Iris pigment epithelial cell (primary cell): ENCODE measurements around the gene ARPC1A.
"Not testable (repeated sequence)": the region's sequence is repeated elsewhere in the genome, so short reads cannot be mapped to it uniquely, and the experiment has no call there.

Experiments
- DNase-seq: peaks from one replicate; pipeline ENCODE4 v3.0.0-alpha.2; 2011; ENCODE audit warnings: low read depth

ARPC1A gene

GRCh38 chr7:99325592-99326407 is at the start of gene ARPC1A:
Gene ARPC1A, plus strand, starts transcription at chr7:99325898. Its CDS starts 7,456 bp downstream, at chr7:99333354.
- peak; percentile 94 for DNase-seq

- no peak for DNase-seq
Measured at GRCh38 chr7:99278180-99278579, 47.5 kb upstream of the ARPC1A start.

DNA sequence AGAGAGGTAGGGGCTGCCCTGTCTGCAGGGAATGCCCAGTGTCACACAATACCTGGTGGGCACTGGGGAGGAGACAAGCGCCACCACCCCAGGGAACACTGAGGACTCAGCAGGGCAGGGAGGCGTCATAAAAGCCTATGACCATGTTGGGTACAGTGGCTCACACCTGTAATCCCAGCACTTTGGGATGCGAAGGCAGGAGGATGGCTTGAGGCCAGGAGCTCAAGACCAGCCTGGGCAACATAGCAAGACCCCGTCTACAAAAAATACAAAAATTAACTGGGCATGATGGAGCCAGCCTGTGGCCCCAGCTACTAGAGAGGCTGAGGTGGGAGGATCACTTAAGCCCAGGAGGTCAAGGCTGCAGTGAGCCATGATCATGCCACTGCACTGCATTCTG is 41.5 kb upstream of the ARPC1A start:
- not testable (repeated sequence) for DNase-seq

DNA sequence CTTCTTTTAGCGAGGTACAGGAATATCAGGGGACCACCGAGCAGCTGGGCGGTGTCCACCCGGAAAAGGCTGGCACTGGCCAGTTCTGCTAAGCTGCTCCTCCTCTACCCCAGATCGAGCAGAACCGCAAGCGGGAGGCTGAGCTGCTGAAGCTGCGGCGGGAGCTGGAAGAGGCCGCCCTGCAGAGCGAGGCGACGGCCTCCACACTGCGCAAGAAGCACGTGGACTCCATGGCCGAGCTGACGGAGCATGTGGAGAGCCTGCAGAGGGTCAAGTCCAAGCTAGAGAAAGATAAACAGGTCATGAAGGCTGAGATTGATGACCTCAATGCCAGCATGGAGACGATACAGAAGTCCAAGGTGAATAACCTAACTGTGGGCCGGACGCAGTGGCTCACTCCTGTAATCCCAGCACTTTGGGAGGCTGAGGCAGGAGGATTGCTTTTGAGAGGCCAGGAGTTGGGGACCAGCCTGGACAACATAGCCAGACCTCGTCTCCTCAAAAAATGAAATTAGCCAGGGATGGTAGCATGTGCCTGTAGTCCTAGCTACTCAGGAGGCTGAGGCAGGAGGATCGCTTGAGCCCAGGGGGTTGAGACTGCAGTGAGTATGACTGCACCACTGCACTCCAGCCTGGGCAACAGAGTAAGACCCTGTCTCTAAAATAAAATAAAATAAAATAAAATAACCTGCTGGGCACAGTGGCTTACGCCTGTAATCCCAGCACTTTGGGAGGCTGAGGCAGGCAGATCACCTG is 37.7 kb upstream of the ARPC1A start:
- DNase-seq = no peak

GRCh38 chr7:99289185-99289584 is 36.5 kb upstream of the ARPC1A start:
- no peak for DNase-seq

GRCh38 chr7:99290148-99290547 is 35.5 kb upstream of the ARPC1A start:
- DNase-seq = not testable (repeated sequence)

GRCh38 chr7:99290980-99291607 is 34.6 kb upstream of the ARPC1A start:
- no peak for DNase-seq

DNA sequence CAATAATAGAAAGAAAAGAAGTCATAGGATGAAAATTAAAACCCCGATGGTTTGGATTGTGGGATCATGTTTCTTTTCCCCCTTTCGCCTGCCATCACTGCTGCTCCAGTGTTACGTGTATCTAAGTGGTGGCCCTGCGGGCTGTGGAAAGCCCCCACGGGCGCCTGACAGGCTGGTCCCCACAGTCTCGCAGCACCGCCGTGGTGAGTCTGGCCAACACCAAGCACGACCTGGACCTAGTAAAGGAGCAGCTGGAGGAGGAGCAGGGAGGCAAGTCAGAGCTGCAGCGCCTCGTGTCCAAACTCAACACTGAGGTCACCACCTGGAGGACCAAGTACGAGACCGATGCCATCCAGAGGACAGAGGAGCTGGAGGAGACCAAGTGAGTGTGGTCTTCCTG is 33.6 kb upstream of the ARPC1A start:
- DNase-seq = no peak

GRCh38 chr7:99293167-99293566 is 32.5 kb upstream of the ARPC1A start:
- DNase-seq = no peak

GRCh38 chr7:99293650-99294049 is 32.0 kb upstream of the ARPC1A start:
- DNase-seq = no peak

GRCh38 chr7:99296471-99296870 is 29.2 kb upstream of the ARPC1A start:
- no peak for DNase-seq

GRCh38 chr7:99301496-99301895 is 24.2 kb upstream of the ARPC1A start:
- no peak for DNase-seq

GRCh38 chr7:99305473-99306260 is 20.0 kb upstream of the ARPC1A start:
- no peak for DNase-seq

GRCh38 chr7:99308461-99309074 is 17.1 kb upstream of the ARPC1A start:
- peak; percentile 31 for DNase-seq

DNA sequence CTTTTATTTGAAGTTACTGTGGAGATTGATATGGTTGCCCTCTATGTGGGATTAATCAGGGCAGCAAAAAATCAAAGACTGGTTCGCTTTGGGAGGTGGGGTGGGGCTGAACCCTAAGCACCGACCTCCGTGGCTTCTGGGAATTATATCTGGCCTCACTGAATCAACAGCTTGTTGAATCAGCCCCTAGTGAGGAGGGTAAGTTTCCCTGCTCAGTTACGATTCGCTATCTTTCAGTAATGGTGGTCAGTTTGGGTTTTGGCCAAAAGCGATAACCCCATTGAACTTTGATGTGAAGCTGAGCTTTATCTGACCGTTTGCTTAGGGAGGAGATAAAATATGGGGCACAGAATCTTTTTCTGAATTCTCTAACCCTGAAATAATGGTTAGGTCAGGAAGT is 16.6 kb upstream of the ARPC1A start:
- no peak for DNase-seq

DNA sequence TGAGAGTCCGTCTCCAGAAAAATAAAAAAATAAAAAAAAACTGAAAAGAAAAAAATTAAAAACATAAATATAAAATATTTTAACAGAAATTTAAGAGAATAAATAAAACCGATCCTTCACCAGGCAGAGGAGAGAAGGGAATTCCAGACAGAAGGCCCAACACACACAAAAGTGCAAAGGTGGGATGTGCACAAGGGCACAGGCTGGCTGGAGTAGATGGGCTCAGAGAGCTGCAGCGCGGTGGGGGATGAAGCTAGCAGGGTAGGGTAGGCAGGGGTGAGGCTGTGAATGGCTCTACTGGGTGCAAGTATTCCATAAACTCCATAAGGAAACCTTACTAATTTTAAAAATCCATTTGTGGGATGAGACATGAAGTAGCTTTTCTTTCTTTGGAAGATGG is 15.7 kb upstream of the ARPC1A start:
- no peak for DNase-seq

DNA sequence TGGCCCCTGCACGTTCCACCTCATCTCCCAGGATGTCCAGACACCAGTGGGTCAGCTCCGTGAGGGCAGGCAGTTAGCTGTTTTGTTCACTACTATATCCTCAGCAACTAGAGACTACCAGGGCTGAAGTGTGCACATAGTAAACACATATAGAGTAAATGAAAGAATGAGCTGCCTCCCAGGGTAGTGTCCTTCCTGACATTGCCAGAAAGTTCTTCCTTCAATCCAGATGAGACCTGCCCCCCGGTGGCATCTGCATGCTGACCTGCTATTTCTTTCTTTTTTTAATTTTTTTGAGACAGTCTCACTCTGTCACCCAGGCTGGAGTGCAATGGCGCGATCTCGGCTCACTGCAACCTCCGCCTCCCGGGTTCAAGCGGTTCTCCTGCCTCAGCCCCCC is 14.0 kb upstream of the ARPC1A start:
- no peak for DNase-seq

- DNase-seq = peak; percentile 39
Measured at GRCh38 chr7:99312316-99313203, 13.1 kb upstream of the ARPC1A start.

DNA sequence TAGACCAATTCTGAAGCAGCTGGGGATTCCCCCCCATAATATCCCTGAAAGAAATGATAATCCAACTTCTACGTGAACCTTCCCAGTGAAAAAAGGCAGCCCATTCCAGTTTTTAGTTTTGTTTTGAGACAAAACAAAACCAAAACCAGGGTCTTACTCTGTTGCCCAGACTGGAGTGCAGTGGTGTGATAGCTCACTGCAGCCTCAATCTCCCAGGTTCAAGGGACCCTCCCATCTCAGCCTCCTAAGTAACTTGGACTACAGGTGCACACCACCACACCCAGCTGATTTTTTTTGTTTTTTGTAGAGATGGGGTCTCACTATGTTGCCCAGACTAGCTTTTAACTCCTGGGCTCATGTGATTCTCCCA is 12.5 kb upstream of the ARPC1A start:
- no peak for DNase-seq

GRCh38 chr7:99314504-99314903 is 11.2 kb upstream of the ARPC1A start:
- DNase-seq = no peak

GRCh38 chr7:99320371-99320770 is 5.3 kb upstream of the ARPC1A start:
- no peak for DNase-seq
